ENCODE results near the gene C11orf87. TPM values are rescaled to one million over a fixed set of nuclear protein-coding genes. Genes with fewer than 3 reads are reported as not detected.

C11orf87 gene
- total and polyA plus RNA-seq, 2 donors (not counting 1 experiment from before 2014, with no cell fraction given), result not detected

GRCh38 chr11:109405671-109406070, 16.3 kb upstream of the C11orf87 start:
- Histone ChIP-seq H4K20me1 (ENCODE audit: control insufficient read depth, insufficient read depth, low read length, poor library complexity, severe bottlenecking) (no peaks in the 10 kb centered on the region), H3K36me3 (replicated peaks in 1 of 2; ENCODE audit: control extremely low read depth in 1 of 2, control insufficient read depth in 1 of 2, extremely low read depth in 1 of 2, insufficient read depth in 2 of 2, low read length in 1 of 2) (no peaks in the 10 kb centered on the region), H3K4me3 (ENCODE audit: control extremely low read depth in 1 of 5, extremely low read depth in 1 of 5, insufficient read depth in 1 of 5, low read depth in 2 of 5, low read length in 4 of 5) (no peak overlapping the region), H3K4me2 (replicated peaks; ENCODE audit: low read depth, low read length, poor library complexity, severe bottlenecking) (no peak overlapping the region), H3K27me3 (replicated peaks in 1 of 4; ENCODE audit: control extremely low read depth in 1 of 4, control insufficient read depth in 3 of 4, insufficient read depth in 4 of 4, low read length in 3 of 4) (no peaks in the 10 kb centered on the region), H3K4me1 (ENCODE audit: control insufficient read depth in 2 of 2, insufficient read depth in 2 of 2, low read length in 2 of 2) (no peaks in the 10 kb centered on the region), H3K9me3 (ENCODE audit: control extremely low read depth in 1 of 3, control insufficient read depth in 2 of 3, insufficient read depth in 1 of 3, low read length in 2 of 3) (no peaks in the 10 kb centered on the region), H2AFZ (ENCODE audit: insufficient read depth, low read depth, low read length, poor library complexity, severe bottlenecking) (no peak overlapping the region), H3K27ac (ENCODE audit: low read length in 2 of 2) (no peak overlapping the region), H3K79me2 (ENCODE audit: control insufficient read depth, insufficient read depth, low read length) (no peaks in the 10 kb centered on the region), H3K9ac (ENCODE audit: low read length) (no peak overlapping the region)
- H3K9me3 Mint-ChIP-seq (ENCODE audit: insufficient read depth), result no peaks in the 10 kb centered on the region
- TF ChIP-seq CTCF (IDR thresholded peaks at IDR 0.05), result no peak
- no peak for TF ChIP-seq EZH2 (IDR thresholded peaks at IDR 0.05; ENCODE audit: borderline replicate concordance, insufficient read depth, low read depth, low read length, poor library complexity, severe bottlenecking)
- intact Hi-C loops (cut with micrococcal nuclease), result no loop called here
- DNase-seq (no peak), ATAC-seq (ENCODE audit: low read depth) (no peak)
- no peaks in the 10 kb centered on the region for H3K4me1 Mint-ChIP-seq
- H3K4me3 Mint-ChIP-seq, result no peak overlapping the region
- H3K27me3 Mint-ChIP-seq, result no peaks in the 10 kb centered on the region
- ChIA-PET POLR2A (no interaction called here), CTCF (no interaction called here)
- H3K27ac Mint-ChIP-seq, result no peak overlapping the region

GRCh38 chr11:109416601-109417000, 5.4 kb upstream of the C11orf87 start:
- no peak overlapping the region for H3K4me3 ChIP-seq (ENCODE audit: control extremely low read depth in 1 of 5, extremely low read depth in 1 of 5, insufficient read depth in 1 of 5, low read depth in 2 of 5, low read length in 4 of 5)
- POLR2A ChIA-PET, result no interaction called here
- H4K20me1 ChIP-seq (ENCODE audit: control insufficient read depth, insufficient read depth, low read length, poor library complexity, severe bottlenecking), result no peaks in the 10 kb centered on the region
- H3K4me1 ChIP-seq (ENCODE audit: control insufficient read depth in 2 of 2, insufficient read depth in 2 of 2, low read length in 2 of 2), result no peaks in the 10 kb centered on the region
- DNase-seq (no peak), ATAC-seq (ENCODE audit: low read depth) (no peak)
- H3K9me3 ChIP-seq (ENCODE audit: control extremely low read depth in 1 of 3, control insufficient read depth in 2 of 3, insufficient read depth in 1 of 3, low read length in 2 of 3), result no peaks in the 10 kb centered on the region
- TF ChIP-seq EZH2 (IDR thresholded peaks at IDR 0.05; ENCODE audit: borderline replicate concordance, insufficient read depth, low read depth, low read length, poor library complexity, severe bottlenecking) (no peak), CTCF (IDR thresholded peaks at IDR 0.05) (no peak)
- no peaks in the 10 kb centered on the region for H3K36me3 ChIP-seq (replicated peaks in 1 of 2; ENCODE audit: control extremely low read depth in 1 of 2, control insufficient read depth in 1 of 2, extremely low read depth in 1 of 2, insufficient read depth in 2 of 2, low read length in 1 of 2)
- no peak overlapping the region for H2AFZ ChIP-seq (ENCODE audit: insufficient read depth, low read depth, low read length, poor library complexity, severe bottlenecking)
- no peaks in the 10 kb centered on the region for H3K79me2 ChIP-seq (ENCODE audit: control insufficient read depth, insufficient read depth, low read length)
- Mint-ChIP-seq H3K4me1 (peaks cover 2% of the 10 kb centered on the region), H3K27ac (no peak overlapping the region), H3K9me3 (ENCODE audit: insufficient read depth) (peaks cover 2% of the 10 kb centered on the region), H3K27me3 (peaks cover 12% of the 10 kb centered on the region), H3K4me3 (no peak overlapping the region)
- no peak overlapping the region for H3K4me2 ChIP-seq (replicated peaks; ENCODE audit: low read depth, low read length, poor library complexity, severe bottlenecking)
- no peak overlapping the region for H3K27ac ChIP-seq (ENCODE audit: low read length in 2 of 2)
- no peak overlapping the region for H3K9ac ChIP-seq (ENCODE audit: low read length)
- 86% methylated on average over 1 of the region's 2 CpGs for WGBS (ENCODE audit: insufficient coverage)
- H3K27me3 ChIP-seq (replicated peaks in 1 of 4; ENCODE audit: control extremely low read depth in 1 of 4, control insufficient read depth in 3 of 4, insufficient read depth in 4 of 4, low read length in 3 of 4), result peaks cover 0 to 10% (median 4%) of the 10 kb centered on the region in 4 experiments
- intact Hi-C loops (cut with micrococcal nuclease), result no loop called here
- CTCF ChIA-PET, result interaction anchor here (1.2 kb wide), 1 partner anchor 10 kb away, joined by 3 read pairs; no protein-coding TSS in a partner anchor
